Stimulated activated CD8-positive, alpha-beta memory T cell treated with anti-CD3 and anti-CD28 coated beads, Interleukin-4, amount 100 ng/mL, for 48 hours (primary cell): Measurements from ENCODE around the gene HNRNPU.

Experiments
- DNase-seq: peaks from one replicate; pipeline ENCODE4 v3.0.0-alpha.2; 2020

Gene HNRNPU

DNA sequence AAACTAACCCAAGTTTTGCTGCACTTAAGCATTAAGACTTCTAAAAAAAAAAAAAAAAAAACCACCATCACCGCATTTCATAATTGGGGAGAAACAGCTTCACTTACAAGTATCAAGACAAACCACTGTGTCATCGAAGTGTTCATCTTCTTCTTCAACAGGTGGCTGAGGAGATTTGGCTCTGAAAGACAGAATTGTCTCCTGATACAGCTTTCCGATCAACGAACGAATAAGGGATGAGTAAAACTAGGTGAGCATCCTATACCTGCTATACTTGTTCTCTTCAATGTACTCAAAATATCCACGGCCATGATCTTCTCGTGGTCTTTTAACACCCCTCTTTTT lies 2.0 kb downstream of the HNRNPU start:
- DNase-seq: no peak

DNA sequence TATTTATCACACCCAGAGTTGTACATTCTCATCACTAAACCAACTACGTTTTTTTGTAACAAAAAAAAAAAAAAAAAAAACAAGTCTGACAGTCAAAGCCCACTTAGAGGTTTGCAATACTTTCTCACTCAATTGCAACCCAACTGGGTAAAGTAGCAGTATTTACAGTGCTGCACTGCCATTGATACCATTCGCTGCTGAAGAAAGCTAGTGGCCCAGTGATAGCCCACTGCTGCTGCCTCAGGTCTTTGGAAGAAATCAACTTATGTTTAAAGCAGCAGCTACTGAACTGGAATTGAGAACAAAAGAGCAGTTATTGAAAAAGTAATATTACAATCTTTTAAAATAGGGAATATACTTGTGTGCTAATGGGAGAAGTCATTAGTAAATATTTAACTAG lies 2.7 kb downstream of the HNRNPU start:
- no peak for DNase-seq

DNA sequence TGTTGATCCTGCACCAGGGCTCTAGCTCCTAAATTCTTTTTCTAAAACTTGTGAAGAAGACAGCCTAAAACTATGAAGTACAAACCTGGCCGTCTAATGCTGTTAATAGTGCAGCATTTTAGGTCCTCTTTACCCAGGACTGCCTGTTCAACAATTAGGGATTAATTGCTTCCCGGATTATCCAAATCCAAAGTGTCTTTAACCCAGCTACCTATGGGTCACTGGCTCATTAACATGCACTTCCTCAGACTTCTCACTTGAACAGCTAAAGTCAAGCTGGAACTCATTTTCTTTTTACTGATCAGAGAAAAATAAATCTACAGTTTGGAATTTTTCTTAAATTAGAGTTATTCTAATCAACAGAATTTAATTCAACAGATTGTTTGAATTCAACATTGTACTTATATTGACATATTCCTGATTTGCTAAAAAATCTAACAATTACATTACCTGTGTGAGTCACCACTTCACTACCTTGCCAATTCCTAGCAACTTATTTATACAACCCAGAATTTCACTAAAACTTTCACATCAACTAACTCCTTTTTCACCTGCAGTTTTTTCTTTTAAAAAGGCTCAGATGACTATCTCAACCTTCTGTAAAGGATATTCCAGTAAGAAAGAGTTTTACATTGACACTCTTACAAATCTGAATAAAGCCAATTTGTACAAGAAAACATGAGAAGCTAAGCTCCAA lies 3.3 kb downstream of the HNRNPU start:
- DNase-seq: no peak

DNA sequence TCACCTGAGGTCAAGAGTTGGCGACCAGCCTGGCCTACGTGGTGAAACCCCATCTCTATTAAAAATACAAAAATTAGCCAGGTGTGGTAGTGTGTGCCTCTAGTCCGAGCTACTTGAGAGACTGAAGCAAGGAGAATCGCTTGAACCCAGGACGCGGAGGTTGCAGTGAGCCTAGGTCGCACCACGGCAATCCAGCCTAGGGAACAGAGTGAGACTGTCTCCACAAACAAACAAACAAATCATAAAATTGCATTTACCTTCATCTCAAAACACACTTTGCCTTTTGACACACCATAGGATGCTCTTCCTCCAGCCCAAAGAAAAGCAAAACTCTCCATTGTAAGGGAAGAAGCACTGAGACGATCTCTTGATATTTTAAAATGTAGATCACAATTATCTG lies 4.3 kb downstream of the HNRNPU start:
- no peak for DNase-seq

DNA sequence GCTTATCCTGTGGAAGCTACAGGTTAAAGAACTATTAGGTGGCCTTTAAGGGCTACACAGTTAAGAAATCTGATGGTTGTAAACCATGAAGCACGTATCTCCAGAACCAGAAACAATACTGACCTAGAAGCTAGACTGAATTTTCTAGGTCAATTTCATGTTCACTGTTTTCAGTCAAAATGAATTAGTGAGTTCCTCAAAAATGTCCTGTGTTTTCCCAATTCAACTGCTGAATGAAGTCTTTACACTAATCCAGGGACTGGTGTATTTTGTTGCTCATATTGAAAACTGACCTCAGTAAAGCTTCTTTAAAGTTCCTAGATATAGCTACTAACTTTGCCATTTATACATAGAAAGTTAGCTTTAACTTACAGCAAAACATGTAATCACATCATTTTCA lies 6.0 kb downstream of the HNRNPU start:
- DNase-seq: no peak

DNA sequence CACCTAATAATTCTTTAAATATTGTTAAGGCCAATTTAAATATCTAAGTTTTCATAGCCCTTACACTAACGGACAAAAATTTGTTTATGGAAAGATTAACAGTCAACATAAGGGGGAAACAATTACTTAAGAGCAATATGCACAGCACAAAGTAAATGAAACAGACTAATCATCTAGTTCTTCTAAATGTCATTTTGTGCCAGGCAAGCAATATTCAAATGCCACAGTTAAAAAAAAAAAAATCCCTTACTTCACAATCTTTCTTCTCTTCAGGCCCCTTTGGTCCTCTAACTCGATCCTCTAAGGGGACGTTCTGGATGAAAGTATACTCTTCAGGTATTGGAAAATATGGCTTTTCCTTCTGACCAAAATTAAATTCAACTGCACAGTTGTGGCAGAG lies 6.6 kb downstream of the HNRNPU start:
- DNase-seq: no peak

DNA sequence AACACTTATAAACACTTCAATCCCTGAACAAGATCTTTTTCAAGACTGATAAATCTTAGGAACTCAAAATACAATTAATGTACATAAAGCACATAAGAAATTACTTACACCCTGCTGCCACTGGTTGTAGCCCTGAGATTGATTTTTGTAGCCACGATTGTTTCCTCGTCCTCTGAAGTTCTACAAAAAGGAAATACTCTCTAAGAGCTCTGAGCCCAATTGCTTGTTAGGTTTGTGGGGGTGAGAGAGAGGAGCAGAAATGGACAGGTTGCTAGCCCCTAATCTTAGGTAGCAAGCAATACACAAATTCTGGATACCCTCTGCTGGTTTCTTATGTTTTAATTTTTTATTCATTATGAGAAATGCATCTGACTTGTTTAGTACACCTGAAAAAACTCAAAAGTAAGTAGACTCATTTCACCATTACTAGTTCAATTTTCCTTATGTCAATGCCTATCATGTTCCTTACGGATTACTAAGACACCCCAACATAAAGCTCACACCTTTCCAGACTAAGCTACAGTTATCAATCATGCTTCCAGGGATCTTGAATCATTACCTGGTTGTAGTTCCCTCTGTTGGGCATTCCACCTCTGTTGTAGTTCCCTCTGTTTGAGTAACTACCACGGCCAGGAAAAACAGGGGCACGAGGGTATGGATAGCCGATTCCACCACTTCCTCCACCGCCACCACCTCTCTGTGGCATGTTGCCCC lies 9.3 kb downstream of the HNRNPU start:
- no peak for DNase-seq

DNA sequence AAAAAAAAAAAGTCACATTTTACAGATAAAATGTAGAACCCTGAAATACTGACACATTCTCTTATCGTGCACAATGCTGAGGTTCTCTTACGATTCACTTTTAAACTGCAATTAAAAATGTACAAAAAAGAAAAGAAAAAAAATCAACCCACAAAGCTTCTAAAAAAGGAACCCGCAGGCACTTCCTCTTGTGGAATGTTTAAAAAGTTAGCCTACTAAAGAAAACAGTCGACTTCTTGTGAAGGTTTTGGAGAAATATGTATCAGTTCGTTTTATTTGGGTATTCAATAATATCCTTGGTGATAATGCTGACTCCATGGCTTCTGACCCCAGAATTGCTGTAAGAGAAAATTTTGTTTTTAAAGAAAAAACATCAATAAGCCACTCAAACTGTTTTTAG lies 10.2 kb downstream of the HNRNPU start:
- no peak for DNase-seq

DNA sequence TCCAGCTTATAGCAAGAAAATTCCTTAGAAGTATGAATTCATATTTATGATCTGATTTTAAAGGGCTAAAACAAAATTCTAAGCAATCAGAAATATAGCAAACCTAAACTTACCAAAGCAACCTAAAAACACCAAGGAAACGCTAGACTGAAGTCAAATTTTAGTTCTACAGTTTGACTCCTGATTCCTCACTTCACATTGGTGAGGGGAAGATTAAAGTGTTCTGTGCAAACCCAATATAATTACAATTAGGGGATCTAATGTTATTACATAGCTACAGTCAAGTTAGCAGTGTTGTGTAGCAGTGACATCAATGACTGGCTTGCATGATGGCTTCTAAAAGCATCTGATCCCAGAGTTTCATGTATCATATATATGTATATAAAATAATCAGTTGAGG lies 11.6 kb downstream of the HNRNPU start:
- no peak for DNase-seq

DNA sequence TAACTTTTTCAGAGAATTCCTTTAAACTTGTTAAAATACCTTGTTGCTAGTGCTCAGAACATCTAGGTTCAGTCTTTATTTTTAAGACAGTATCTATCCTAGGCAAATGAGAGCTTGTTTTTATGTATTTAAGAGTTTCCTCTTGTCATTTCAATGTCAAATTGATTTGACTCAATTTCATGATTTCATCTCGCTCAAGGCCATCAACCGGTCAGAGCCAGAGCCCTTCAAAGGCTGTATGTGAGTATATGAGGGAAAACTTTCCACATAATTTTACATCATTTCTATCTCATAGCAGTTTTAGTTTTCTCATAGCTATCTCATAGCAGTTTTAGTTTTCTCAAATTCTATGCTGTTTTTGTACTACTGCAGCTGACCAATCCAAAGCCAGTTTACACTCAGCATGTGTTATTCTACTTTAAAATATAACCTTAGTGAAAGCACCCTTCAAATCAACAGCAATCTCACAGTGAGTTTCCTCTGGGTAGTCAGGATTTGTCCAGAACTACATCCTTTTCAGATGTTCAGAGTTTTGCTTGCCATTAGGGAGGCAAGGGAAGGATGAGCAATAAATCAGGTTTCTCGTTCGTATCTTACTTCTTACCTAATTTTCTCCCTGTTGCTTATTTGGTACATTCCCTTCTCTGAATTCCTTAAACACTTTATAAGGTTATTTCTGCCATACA lies 12.7 kb downstream of the HNRNPU start:
- no peak for DNase-seq

DNA sequence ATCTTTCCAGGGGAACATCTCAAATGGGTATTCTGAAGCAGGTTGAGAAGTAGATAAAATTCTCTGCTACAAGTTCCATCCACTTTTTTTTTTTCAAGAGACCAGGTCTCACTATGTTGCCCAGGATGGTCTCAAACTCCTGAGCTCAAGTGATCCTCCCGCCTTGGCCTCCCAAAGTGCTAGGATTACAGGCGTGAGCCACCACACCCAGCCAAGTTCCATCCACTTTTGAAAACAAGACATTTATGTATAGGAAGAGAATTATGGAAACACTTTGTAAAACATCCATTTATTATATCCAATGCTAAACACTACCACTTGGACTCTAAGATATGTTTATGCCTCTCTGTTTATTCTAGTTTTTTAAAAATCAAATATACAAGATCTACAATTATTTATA lies 13.4 kb downstream of the HNRNPU start:
- DNase-seq: no peak

DNA sequence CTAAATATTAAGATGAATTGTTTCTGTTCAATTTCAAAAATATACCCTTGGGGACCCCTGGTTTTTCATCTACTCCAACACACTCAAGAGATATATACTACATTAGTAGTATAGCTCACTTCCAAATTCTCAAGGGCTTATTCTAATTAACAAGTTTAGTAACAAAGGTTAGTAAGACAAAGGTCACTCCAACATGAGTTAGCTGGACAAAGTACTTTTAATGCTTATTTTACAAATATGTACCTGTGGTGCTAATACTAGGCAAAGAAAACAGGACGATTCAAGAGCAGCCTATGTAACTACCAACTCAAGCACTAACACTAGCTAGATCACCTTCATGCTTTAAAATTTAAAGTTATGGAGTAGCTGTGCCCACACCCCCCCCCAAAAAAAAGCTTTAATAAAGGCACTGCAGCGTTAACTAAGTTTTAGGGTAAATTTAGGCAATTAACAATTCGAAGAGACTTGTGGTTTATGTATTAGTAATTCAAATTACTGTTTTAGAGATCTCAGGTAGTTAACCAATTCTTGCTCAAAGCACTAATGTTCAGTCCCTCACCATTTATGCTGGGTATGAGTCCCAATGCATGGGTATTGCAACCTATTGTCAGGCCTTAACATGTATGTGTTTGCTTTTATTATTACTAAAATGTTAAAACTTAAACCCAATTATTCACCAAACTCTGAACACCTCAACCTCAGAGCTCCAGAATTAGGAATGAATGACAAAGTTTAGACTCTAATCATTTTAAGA lies 14.1 kb downstream of the HNRNPU start:
- DNase-seq: no peak

DNA sequence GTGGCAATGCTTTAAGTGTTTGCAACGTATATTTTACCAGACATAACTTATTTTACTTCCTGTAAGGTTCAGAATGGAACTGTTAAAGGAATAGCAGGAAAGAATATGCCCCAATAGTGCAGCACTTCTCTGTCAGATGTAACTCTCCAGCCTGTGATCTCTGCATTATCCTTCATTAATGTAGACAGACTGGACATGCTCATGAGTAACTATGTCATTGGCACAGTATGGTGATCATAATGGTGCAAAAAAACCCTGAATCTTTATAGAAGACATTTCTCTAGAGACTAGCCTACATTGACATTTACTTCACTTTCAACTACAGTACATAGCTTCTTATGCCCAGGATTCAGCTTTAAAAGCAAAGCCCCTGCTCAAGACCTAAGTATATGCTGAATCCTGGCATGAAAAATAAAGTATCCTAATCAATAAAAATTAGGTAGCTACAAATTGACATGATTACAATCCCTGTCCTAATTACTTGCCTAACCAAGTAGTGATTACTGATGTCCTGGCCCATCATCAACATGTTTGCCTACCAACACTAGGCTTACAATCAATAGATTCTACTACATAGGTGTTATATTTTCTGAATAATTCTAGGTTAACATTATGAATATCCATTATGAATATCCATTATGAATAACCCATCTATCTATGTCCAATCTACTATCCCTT lies 15.0 kb downstream of the HNRNPU start:
- DNase-seq: no peak

DNA sequence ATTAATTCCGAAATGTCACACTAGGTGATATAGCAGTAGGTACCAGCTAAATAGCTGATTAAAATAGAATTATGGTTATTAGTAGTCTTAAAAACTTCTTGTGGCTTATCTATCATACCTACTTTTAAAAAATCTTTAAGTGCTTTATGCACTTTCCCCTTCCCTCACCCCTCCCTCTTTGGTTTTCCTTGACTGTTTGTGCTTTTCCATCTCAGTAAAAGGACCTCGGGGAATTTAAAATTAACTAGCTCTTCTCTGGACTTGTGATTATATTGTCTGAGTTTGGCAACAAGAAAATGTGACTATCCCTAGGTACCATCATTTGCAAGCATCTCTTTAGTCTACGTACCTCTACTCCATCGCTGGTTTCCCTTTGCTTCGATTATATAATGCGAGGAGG lies 17.7 kb downstream of the HNRNPU start:
- no peak for DNase-seq

DNA sequence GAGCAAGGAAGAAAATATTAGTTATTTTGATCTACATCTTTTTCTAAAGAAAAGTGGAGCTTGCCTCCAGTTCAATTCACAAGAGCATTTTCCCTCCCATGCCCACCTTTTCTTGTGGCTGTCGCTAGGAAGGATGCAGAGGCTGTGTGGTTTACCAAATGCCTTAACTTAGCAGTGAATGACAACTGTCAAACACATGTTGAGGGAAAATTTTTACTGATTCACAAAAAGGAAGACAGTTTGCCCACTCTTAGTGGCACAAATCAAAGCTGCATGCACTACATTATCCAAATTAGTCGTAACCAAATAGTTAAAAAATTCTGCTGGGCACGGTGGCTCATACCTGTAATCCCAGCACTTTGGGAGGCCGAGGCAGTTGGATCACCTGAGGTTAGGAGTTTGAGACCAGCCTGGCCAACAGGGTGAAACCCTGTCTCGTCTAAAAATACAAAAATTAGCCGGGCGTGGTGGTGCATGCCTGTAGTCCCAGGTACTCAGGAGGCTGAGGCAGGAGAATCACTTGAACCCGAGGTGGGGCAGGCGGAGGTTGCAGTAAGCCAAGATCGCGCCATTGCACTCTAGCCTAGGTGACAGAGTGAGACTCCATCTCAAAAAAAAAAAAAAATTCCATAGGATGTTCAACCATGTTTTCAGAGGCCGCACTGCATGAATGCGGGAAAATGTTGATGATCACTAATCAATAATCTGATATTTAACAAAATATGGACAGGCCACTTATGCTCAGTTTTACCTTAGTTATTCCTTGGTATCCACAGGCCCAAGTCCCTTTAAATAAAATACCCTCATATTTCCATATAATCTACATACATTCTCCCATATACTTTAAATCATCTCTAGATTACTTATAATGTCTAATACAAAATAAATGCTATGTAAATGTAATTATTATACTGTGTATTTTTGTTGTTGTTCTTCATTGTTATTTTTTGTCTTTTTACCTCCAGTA lies 19.9 kb downstream of the HNRNPU start:
- no peak for DNase-seq

DNA sequence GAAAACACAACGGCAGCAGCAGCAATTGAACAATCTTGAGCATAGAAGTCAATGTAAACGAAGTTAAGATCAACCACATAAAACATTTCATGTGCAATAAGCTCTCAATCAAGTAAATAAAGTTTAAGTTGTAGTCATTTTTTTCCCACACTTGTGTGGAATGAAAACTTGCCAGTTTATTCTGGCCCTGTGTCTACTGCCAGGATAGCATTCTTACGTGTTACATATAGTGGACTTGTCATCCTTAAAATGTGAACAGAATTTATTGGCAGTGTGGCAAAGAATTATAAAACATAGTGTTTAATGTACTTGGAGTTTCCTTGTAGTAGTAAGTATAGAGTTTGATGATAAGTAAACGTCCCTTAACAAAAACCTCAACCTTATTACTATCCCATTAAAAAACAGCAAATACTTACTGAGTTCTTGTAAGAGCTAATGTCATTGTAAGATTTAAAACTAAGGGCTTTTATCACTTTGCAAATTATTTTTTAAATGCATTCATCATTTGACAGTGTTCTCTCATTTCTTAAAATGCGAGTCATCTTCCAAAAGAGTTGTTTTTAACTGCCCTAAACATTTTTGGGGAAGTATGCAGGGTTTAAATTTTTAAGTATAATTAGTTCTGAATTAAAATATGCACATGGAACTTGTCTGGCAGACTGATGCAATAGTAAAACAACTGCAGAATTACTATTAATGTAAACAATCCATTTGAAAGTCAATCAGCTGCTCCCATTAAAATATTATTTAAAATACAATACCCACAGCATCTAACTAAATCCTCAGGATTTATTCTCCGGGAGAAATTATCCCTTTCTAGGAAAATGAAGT lies 21.0 kb downstream of the HNRNPU start:
- DNase-seq: no peak

DNA sequence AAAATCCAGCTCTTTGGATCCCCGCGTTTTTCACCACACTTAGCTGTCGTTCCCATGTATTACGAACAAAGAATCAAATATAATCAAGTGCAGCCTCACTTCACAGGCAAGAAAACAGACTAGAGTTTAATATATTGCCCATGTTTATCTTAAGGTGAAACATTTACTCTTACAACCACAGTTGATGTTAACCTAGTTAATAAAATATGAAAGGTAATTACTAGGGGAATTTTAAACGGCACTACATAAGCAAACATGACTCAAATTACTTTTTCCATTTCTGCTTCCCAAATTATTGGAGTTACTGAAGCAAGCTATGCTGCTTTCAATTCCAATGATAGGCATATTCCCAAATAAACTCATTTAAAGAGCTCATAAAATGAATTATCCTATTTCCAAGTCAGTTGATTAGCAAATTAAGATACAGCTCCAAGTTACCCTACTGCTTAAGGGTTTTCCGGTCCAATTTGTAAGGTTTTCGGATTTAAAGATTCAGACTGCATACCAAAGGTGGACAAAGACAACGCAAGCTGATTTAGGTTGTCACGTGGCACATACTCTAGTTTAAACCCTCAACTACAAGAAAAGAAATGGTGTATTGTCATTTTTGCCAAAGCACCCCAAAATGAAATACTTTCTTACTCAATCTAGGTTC lies 22.9 kb downstream of the HNRNPU start:
- DNase-seq: no peak

DNA sequence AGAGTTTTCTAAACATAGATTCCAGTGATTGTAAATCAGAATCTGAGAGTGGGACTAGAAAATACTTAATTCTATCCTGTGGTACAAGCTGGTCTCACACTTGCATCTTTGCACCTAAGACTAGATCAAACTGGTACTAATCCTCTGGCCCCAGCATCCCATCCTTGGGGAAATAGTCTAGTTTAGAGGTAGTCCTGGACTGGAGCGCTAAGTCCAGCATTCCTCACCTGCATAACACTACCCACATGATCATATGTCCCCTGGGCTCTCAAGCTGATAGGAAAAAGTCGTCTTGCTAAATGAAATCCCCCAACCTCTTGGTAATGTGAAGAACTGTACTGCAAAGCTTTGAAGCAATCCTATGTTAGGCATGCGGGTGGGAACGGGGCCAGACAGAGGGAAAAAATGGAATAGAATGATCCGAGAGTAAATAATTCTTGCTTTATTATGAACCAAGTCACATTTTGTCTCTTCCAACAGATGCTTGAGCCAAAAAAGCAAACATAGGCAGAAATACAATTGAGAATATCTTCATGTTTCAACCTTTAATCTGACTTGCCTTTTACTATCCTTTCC lies 24.0 kb downstream of the HNRNPU start:
- no peak for DNase-seq

DNA sequence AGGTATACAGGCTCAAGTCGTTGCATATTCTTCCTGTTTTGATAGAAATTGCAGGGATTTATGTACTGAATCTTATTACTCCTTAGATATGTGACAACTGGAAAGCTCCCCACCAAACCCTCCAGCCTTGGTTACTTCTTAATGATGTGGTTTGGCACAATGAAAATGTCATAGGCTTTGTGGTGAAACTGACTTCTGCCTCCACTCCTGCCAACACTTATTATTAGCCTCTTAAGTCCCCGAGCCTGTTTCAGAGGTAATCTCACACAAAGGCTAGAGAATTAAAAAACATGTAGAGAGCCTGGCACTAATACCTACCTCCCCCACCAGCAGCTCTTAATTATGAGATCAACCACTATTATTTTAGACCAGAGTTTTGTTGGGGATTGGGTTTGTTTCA lies 24.7 kb downstream of the HNRNPU start:
- no peak for DNase-seq
